ENCODE measurements around the gene ZBED4. TPM values are rescaled to one million over a fixed set of nuclear protein-coding genes. Genes with fewer than 3 reads are reported as not detected.

Gene ZBED4
- total and polyA plus RNA-seq, 2 of the 13 experiments (the other 11 are each of a cell fraction or from before 2014, with no cell fraction given): 5.4 to 9.6 TPM

GRCh38 chr22:49937758-49938564 lies 84.3 kb downstream of the ZBED4 start (continued):
- TF ChIP-seq, protein P1, sequence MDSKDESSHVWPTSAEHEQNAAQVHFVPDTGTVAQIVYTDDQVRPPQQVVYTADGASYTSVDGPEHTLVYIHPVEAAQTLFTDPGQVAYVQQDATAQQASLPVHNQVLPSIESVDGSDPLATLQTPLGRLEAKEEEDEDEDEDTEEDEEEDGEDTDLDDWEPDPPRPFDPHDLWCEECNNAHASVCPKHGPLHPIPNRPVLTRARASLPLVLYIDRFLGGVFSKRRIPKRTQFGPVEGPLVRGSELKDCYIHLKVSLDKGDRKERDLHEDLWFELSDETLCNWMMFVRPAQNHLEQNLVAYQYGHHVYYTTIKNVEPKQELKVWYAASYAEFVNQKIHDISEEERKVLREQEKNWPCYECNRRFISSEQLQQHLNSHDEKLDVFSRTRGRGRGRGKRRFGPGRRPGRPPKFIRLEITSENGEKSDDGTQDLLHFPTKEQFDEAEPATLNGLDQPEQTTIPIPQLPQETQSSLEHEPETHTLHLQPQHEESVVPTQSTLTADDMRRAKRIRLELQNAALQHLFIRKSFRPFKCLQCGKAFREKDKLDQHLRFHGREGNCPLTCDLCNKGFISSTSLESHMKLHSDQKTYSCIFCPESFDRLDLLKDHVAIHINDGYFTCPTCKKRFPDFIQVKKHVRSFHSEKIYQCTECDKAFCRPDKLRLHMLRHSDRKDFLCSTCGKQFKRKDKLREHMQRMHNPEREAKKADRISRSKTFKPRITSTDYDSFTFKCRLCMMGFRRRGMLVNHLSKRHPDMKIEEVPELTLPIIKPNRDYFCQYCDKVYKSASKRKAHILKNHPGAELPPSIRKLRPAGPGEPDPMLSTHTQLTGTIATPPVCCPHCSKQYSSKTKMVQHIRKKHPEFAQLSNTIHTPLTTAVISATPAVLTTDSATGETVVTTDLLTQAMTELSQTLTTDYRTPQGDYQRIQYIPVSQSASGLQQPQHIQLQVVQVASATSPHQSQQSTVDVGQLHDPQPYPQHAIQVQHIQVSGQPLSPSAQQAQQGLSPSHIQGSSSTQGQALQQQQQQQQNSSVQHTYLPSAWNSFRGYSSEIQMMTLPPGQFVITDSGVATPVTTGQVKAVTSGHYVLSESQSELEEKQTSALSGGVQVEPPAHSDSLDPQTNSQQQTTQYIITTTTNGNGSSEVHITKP (CRISPR knock-in tag; IDR thresholded peaks at IDR 0.05; ENCODE audit: low read depth): 0 out of 2 replicates have a peak, but pooled peaks have one; percentile 19
- TF ChIP-seq HMGXB3 (CRISPR knock-in tag; IDR thresholded peaks at IDR 0.05; ENCODE audit: borderline replicate concordance) (peak; percentile 50; the same call in 1 of the 2 replicates), SOX13 (IDR thresholded peaks at IDR 0.05) (no peak), SOX13 (CRISPR knock-in tag; conservative IDR thresholded peaks at IDR 0.05 in 1 of 2, IDR thresholded peaks at IDR 0.05 in 1 of 2) (peak in 1 of 2 experiments; percentile 87; a peak in 2 of 4 replicates), RFX3 (CRISPR knock-in tag; IDR thresholded peaks at IDR 0.05) (no peak), HOXD1 (CRISPR knock-in tag; IDR thresholded peaks at IDR 0.05) (no peak), NFE2L1 (CRISPR knock-in tag; IDR thresholded peaks at IDR 0.05; ENCODE audit: borderline replicate concordance) (no peak), MXD4 (CRISPR knock-in tag; IDR thresholded peaks at IDR 0.05) (peak; percentile 42; the same call in 1 of the 2 replicates), ZNF619 (CRISPR knock-in tag; IDR thresholded peaks at IDR 0.05) (no peak), AKAP8 (CRISPR knock-in tag; IDR thresholded peaks at IDR 0.05) (no peak), ZNF691 (CRISPR knock-in tag; IDR thresholded peaks at IDR 0.05; ENCODE audit: borderline replicate concordance, low read depth) (peak; percentile 90), PAWR (CRISPR knock-in tag; IDR thresholded peaks at IDR 0.05; ENCODE audit: borderline replicate concordance) (no peak), ZNF441 (CRISPR knock-in tag; IDR thresholded peaks at IDR 0.05; ENCODE audit: borderline replicate concordance) (peak; percentile 86; the same call in 1 of the 2 replicates), TCF7 (IDR thresholded peaks at IDR 0.05; ENCODE audit: low read depth) (no peak), ZNF3 (CRISPR knock-in tag; IDR thresholded peaks at IDR 0.05) (no peak), ERF (CRISPR knock-in tag; IDR thresholded peaks at IDR 0.05) (peak; percentile 83; the same call in 1 of the 2 replicates), ZNF781 (CRISPR knock-in tag; IDR thresholded peaks at IDR 0.05; ENCODE audit: borderline replicate concordance, not compliant biosample characterization) (no peak), MAX (IDR thresholded peaks at IDR 0.05) (peak; percentile 69)
- TF ChIP-seq, protein P2, sequence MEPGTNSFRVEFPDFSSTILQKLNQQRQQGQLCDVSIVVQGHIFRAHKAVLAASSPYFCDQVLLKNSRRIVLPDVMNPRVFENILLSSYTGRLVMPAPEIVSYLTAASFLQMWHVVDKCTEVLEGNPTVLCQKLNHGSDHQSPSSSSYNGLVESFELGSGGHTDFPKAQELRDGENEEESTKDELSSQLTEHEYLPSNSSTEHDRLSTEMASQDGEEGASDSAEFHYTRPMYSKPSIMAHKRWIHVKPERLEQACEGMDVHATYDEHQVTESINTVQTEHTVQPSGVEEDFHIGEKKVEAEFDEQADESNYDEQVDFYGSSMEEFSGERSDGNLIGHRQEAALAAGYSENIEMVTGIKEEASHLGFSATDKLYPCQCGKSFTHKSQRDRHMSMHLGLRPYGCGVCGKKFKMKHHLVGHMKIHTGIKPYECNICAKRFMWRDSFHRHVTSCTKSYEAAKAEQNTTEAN (CRISPR knock-in tag; conservative IDR thresholded peaks at IDR 0.05): peak; percentile 77

All from HepG2 (cell line).